ENCODE results near the gene PDIA6.

DNA sequence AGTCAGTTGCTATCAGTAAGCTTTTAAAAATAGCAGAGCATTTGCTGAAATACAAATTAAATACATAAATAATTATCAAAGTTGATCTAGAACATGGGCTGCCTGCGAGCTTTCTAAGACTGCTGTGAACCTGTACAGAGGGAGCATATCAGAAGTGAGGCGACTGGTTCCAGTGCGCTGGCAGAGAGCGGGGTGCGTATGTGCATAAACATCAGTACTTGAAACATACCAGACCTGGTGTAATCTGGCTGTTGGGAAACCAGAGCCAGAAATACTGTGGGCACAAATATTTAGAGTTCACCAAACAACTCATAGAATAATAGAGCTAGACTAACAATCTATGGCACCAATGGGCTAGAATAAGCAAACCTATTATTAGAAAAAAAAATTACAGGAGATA is 27.3 kb downstream of the PDIA6 start:
- TF ChIP-seq POLR2AphosphoS5 (IDR thresholded peaks at IDR 0.05; ENCODE audit: low read depth, low read length) (no peak), FOXP2 (optimal IDR thresholded peaks at IDR 0.05; ENCODE audit: borderline replicate concordance, extremely low read depth, extremely low read length, insufficient read depth) (no peak), TAF1 (IDR thresholded peaks at IDR 0.05; ENCODE audit: borderline replicate concordance, insufficient read depth, low read length) (no peak), SIN3A (IDR thresholded peaks at IDR 0.05; ENCODE audit: borderline replicate concordance, insufficient read depth, low read length) (no peak)
- TF ChIP-seq, protein P1, sequence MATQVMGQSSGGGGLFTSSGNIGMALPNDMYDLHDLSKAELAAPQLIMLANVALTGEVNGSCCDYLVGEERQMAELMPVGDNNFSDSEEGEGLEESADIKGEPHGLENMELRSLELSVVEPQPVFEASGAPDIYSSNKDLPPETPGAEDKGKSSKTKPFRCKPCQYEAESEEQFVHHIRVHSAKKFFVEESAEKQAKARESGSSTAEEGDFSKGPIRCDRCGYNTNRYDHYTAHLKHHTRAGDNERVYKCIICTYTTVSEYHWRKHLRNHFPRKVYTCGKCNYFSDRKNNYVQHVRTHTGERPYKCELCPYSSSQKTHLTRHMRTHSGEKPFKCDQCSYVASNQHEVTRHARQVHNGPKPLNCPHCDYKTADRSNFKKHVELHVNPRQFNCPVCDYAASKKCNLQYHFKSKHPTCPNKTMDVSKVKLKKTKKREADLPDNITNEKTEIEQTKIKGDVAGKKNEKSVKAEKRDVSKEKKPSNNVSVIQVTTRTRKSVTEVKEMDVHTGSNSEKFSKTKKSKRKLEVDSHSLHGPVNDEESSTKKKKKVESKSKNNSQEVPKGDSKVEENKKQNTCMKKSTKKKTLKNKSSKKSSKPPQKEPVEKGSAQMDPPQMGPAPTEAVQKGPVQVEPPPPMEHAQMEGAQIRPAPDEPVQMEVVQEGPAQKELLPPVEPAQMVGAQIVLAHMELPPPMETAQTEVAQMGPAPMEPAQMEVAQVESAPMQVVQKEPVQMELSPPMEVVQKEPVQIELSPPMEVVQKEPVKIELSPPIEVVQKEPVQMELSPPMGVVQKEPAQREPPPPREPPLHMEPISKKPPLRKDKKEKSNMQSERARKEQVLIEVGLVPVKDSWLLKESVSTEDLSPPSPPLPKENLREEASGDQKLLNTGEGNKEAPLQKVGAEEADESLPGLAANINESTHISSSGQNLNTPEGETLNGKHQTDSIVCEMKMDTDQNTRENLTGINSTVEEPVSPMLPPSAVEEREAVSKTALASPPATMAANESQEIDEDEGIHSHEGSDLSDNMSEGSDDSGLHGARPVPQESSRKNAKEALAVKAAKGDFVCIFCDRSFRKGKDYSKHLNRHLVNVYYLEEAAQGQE (IDR thresholded peaks at IDR 0.05; ENCODE audit: insufficient read depth in 1 of 2, low read depth in 2 of 2, low read length in 2 of 2) = no peak

All from PFSK-1 (cell line).